ENCODE results near the gene ZNF25. TPM values are rescaled to one million over a fixed set of nuclear protein-coding genes. Genes with fewer than 3 reads are reported as not detected.

ZNF25 gene
- total RNA-seq, 2 experiments from 2014 or later = 2.2 to 3.2 TPM

DNA sequence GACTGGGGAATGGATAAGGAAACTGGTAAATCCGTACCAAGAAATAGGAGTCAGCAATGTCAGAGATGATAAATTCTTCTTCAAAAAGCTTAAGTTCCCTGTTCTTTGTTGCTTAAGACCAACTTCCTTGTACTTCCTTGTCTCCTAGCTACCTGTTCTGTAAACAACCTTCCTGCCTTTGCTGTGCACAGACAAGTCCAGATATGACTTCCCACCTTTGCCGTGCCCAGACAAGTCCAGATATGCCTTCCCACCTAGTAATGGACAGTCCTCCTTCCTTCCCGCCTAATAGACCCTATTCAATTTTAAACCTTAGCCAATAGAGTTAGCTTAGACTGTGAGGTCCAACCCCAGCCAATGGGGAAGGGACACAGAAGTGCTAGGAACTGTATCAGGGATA lies 31.5 kb upstream of the ZNF25 start:
- CTCF ChIA-PET (ENCODE audit: unreplicated experiment) = interaction anchor here (0.6 kb wide), 1 partner anchor 31 kb away, joined by 5 read pairs; no protein-coding TSS in a partner anchor
- no peak overlapping the region for H3K27ac ChIP-seq (ENCODE audit: low read depth, low read length, poor library complexity, severe bottlenecking)
- intact Hi-C loops (cut with micrococcal nuclease; ENCODE audit: unreplicated experiment) = no loop called here
- no peaks in the 10 kb centered on the region for H3K9me2 ChIP-seq (ENCODE audit: insufficient read depth, low read length)
- no peak overlapping the region; the same call in 1 of the 2 replicates for H2AFZ ChIP-seq (ENCODE audit: low read length)
- H4K20me1 ChIP-seq (ENCODE audit: insufficient read depth, low read length) = no peaks in the 10 kb centered on the region
- POLR2A ChIA-PET = interaction anchor here (1.6 kb wide), 1 partner anchor 33 kb away, joined by 4 read pairs; no protein-coding TSS in a partner anchor
- no peak overlapping the region for H3K4me2 ChIP-seq (ENCODE audit: low read length)
- H3K4me1 ChIP-seq (ENCODE audit: insufficient read depth, low read length, poor library complexity, severe bottlenecking) = peaks cover 17% of the 10 kb centered on the region
- TF ChIP-seq CTCF (conservative IDR thresholded peaks at IDR 0.05; ENCODE audit: low read length) (no peak), EZH2phosphoT487 (IDR thresholded peaks at IDR 0.05; ENCODE audit: borderline replicate concordance, low read depth, low read length) (no peak)
- no TSS peak for BruUV-seq (replicated peaks)
- H3K36me3 ChIP-seq (ENCODE audit: insufficient read depth, low read length) = peaks cover 16% of the 10 kb centered on the region; the same call in 1 of the 2 replicates
- peaks cover 4% of the 10 kb centered on the region; the same call in 1 of the 2 replicates for H3K9me3 ChIP-seq (ENCODE audit: low read length)
- H3K79me2 ChIP-seq (ENCODE audit: insufficient read depth, low read depth, low read length) = peaks cover 20% of the 10 kb centered on the region
- H3K4me3 ChIP-seq (ENCODE audit: low read depth, low read length, poor library complexity, severe bottlenecking) = no peak overlapping the region
- DNase-seq (ENCODE audit: low spot score) = no peak

DNA sequence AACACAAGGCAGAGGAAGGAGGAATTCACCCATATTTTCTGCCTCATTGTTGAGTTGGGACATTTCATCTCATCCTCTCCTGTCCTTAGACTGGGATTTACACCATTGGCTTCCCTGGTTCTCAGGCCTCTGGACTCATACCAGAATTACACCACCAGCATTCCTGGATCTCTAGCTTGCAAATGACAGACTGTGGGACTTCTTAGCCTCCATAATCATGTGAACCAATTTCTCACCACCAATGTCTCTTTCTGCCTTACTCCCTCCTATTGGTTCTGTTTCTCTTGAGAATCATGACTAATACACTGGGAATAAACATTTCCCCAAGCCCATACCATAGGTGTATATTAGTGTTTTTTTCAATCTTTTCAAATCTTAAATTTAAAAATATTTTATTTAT lies 31.1 kb upstream of the ZNF25 start:
- no peak overlapping the region for H3K4me3 ChIP-seq (ENCODE audit: low read depth, low read length, poor library complexity, severe bottlenecking)
- intact Hi-C loops (cut with micrococcal nuclease; ENCODE audit: unreplicated experiment) = no loop called here
- TF ChIP-seq CTCF (conservative IDR thresholded peaks at IDR 0.05; ENCODE audit: low read length) (no peak), EZH2phosphoT487 (IDR thresholded peaks at IDR 0.05; ENCODE audit: borderline replicate concordance, low read depth, low read length) (no peak)
- no peaks in the 10 kb centered on the region for H4K20me1 ChIP-seq (ENCODE audit: insufficient read depth, low read length)
- no peak overlapping the region for H3K4me2 ChIP-seq (ENCODE audit: low read length)
- H3K4me1 ChIP-seq (ENCODE audit: insufficient read depth, low read length, poor library complexity, severe bottlenecking) = peaks cover 17% of the 10 kb centered on the region
- POLR2A ChIA-PET = interaction anchor here (0.6 to 1.6 kb wide), 2 partner anchors 33 to 512 kb away, joined by 4 read pairs; no protein-coding TSS in a partner anchor
- H3K36me3 ChIP-seq (ENCODE audit: insufficient read depth, low read length) = peaks cover 12% of the 10 kb centered on the region; the same call in 1 of the 2 replicates
- peaks cover 4% of the 10 kb centered on the region; the same call in 1 of the 2 replicates for H3K9me3 ChIP-seq (ENCODE audit: low read length)
- no peak overlapping the region for H2AFZ ChIP-seq (ENCODE audit: low read length)
- no TSS peak for BruUV-seq (replicated peaks)
- DNase-seq (ENCODE audit: low spot score) = no peak
- H3K9me2 ChIP-seq (ENCODE audit: insufficient read depth, low read length) = no peaks in the 10 kb centered on the region
- no peak overlapping the region for H3K27ac ChIP-seq (ENCODE audit: low read depth, low read length, poor library complexity, severe bottlenecking)
- H3K79me2 ChIP-seq (ENCODE audit: insufficient read depth, low read depth, low read length) = peaks cover 16% of the 10 kb centered on the region
- CTCF ChIA-PET (ENCODE audit: unreplicated experiment) = interaction anchor here (0.6 kb wide), 1 partner anchor 31 kb away, joined by 5 read pairs; no protein-coding TSS in a partner anchor

DNA sequence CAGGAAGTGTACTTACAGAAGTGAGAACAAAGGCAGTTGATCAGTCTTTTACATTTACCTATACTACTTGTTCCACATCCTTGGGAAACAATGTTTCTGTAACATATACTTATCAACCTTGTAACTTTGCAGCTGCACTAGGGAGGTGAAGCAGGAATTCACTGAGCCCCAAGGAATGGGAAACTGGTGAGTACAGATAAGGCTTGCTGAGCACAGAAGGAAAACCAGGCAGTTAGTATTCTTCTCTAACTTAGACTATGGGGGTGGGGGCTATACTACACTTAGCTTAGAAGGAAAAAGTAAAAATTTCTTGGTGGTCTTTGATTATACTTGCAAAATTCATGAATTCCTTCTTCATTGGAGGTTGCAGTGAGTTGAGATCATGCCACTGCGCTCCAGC lies 27.1 kb upstream of the ZNF25 start:
- no peak overlapping the region for H2AFZ ChIP-seq (ENCODE audit: low read length)
- H3K36me3 ChIP-seq (ENCODE audit: insufficient read depth, low read length) = no peaks in the 10 kb centered on the region
- TF ChIP-seq EZH2phosphoT487 (IDR thresholded peaks at IDR 0.05; ENCODE audit: borderline replicate concordance, low read depth, low read length) (no peak), CTCF (conservative IDR thresholded peaks at IDR 0.05; ENCODE audit: low read length) (no peak)
- DNase-seq (ENCODE audit: low spot score) = no peak
- no peaks in the 10 kb centered on the region for H3K9me2 ChIP-seq (ENCODE audit: insufficient read depth, low read length)
- ChIA-PET POLR2A (no interaction called here), CTCF (ENCODE audit: unreplicated experiment) (no interaction called here)
- no peak overlapping the region for H3K4me3 ChIP-seq (ENCODE audit: low read depth, low read length, poor library complexity, severe bottlenecking)
- H3K4me1 ChIP-seq (ENCODE audit: insufficient read depth, low read length, poor library complexity, severe bottlenecking) = no peaks in the 10 kb centered on the region
- H4K20me1 ChIP-seq (ENCODE audit: insufficient read depth, low read length) = no peaks in the 10 kb centered on the region
- no peak overlapping the region for H3K27ac ChIP-seq (ENCODE audit: low read depth, low read length, poor library complexity, severe bottlenecking)
- H3K9me3 ChIP-seq (ENCODE audit: low read length) = peaks cover 3% of the 10 kb centered on the region; the same call in 1 of the 2 replicates
- no peaks in the 10 kb centered on the region for H3K79me2 ChIP-seq (ENCODE audit: insufficient read depth, low read depth, low read length)
- no peak overlapping the region for H3K4me2 ChIP-seq (ENCODE audit: low read length)
- BruUV-seq (replicated peaks) = no TSS peak
- intact Hi-C loops (cut with micrococcal nuclease; ENCODE audit: unreplicated experiment) = no loop called here
